GM18498 (cell line): ENCODE measurements around the gene BEGAIN.

ENCODE experiments used
- ATAC-seq: cut with Tn5 transposase; IDR thresholded peaks from one replicate; pipeline ENCODE4 v1.9.1; 2021; ENCODE audit warnings: mild to moderate bottlenecking, moderate library complexity; ENCODE audit not compliant: unreplicated experiment

Gene BEGAIN

DNA sequence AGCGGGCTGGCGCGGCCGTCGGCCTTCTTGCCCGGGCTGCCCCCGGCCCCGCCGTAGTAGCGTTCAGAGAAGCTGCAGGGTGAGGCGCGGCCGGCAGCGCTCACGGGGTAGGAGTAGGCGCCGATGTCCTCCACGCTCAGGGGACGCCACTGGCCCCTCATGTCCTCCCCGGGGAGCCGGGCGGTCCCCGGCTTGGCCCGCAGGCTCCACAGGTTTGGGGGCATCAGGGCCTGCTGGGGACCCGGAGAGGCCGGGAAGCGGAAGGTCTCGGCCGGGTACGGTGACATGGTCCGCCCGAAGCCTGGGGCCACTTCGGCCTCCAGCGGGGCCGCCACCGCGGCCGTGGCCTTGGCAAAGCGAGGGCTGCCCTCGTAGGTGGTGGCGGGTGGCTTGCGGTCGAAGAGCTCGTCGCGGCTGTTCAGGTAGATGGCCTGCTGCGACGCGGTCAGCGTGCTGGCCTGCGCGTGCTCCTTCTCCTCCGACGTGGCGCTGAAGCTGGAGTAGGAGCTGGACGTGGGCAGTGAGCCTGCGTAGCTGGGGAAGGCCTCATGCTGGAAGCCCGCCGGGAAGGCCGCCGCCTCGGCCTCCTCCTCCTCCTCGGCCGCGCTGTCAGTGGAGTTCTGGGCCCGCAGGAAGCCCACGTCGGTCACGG is 48.7 kb downstream of the BEGAIN start:
- no peak for ATAC-seq

GRCh38 chr14:100537446-100538350 is 49.5 kb downstream of the BEGAIN start:
- ATAC-seq, result no peak

- ATAC-seq, result no peak
These were observed 50.3 kb downstream of the BEGAIN start for GRCh38 chr14:100536721-100537445.

GRCh38 chr14:100536121-100536510 is 51.1 kb downstream of the BEGAIN start:
- no peak for ATAC-seq

DNA sequence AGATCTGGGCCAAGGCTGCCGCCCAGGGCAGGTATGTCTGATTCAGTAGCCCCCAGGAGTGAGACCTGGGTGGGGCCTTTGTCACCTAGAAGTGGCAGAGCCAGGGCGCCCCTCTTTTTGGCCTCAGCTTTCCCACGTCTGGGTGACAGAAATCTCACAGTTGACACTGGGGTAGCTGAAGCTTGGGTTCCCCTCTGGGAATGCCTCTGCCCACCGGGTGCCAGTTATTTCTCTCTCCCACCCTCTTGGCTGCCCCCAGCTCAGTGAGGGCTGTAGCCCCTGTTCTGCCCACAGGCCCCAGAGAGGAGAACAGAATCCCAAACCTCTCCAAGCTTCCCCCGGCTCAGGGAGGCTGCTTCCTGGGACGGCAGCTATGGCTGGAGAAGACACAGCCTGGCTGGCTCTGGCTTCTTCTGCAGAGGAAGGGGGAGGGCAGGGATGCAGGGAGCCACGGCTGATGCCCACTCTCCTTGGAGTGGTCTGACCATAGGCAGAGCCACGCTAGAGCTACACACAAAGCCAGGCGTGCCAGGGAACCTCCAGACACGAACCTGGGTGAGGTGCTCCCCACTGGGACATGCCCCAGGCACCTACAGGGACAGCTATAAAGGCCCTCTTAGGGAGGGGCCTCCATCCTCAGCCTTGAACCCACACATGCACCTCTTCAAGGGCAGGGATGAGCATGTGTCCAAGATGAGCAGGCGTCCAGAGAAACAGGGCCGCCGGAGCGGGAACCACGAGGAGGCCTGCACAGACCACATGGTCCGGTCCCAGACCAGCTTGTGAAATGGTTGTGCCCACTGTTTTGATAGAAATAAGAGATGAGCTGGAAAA is 51.7 kb downstream of the BEGAIN start:
- no peak for ATAC-seq

DNA sequence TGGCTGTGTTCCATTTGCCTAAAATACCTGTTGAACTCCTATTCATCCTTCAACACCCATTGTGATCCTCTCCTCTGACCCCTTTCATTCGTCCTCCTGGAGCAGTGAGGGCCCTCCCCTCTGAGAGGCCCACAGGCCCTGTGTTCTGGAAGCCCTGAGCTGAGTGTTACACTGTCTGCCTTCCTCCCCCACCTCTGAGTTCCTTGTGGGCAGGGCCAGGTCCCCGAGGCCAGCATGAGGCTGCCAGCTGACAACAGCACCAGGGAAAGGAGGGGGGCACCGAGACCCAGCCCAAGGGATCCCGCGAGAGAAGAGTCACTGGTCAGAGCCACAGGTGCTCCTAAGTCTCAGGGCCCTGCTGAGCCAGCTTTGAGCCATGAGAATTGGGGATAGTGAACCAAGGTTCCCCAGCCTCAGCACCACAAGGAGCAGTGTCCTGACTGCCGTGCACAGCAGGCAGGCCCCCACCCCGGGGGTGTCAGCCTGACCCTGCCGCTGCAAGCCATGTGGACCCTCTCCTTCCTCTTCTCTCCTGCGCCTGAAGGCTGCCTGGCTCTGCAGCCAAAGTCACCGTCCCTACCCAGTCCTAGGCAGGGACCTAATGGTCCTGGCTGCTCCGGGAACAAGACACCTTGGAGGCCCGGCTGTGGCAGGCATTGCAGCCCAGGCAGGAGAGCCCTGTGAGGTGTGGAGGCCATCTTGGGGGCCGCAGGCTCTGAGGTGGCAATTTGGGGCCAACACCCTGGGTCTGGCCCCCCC is 52.5 kb downstream of the BEGAIN start:
- no peak for ATAC-seq

- no peak for ATAC-seq
These were observed 53.3 kb downstream of the BEGAIN start for GRCh38 chr14:100533656-100534485.

GRCh38 chr14:100532906-100533655 is 54.1 kb downstream of the BEGAIN start:
- ATAC-seq, result no peak

- no peak for ATAC-seq
These were observed 54.9 kb downstream of the BEGAIN start for GRCh38 chr14:100532154-100532861.

DNA sequence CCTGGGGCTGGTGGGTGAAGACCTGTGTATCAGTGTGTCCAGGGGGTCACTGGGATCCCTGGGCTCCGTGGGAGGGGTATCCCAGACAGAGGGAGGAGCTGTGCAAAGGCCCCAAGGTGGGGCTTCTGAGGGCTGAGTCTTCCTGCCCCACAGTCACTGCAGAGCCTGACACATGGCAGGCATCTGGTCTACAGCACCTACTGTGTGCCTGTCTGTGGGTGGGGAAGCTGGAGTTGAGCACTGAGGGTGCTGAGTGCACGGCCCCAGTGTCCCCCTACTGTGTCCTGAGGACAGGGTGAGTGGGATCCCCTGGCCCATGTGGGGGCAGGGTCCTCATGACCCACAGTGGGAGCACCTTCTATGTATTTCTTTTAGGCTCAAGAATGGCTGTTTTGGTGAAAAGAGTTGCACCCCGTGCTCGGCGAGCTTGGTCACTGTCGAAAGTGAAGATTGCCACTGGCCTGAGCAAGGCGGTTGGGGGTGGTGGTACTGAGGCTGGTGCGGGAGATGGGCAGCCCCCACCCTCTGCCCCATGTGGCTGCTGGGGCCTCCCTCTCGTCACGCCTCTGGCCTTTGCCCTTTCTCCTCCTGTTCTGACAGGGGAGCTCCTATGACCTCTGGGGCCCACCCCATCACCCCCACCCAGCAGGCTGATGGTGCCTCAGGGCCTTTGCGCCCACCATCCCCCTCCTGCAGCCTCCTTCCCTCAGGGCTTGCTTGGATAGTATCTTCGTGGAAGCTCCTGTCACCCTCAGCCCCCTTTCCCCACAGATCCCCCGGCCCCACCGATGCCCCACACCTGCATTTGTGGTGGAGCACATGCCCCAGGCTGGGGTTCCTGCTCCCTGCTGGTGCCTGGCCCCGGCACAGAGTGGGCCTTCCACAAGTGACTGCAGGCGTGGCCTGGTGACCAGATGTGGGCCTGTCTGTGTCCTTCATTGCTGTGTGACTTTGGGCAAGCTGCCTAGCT is 55.8 kb downstream of the BEGAIN start:
- ATAC-seq, result no peak

- ATAC-seq, result no peak
These were observed 56.7 kb downstream of the BEGAIN start for GRCh38 chr14:100530270-100531072.

GRCh38 chr14:100529561-100530031 is 57.6 kb downstream of the BEGAIN start:
- no peak for ATAC-seq

DNA sequence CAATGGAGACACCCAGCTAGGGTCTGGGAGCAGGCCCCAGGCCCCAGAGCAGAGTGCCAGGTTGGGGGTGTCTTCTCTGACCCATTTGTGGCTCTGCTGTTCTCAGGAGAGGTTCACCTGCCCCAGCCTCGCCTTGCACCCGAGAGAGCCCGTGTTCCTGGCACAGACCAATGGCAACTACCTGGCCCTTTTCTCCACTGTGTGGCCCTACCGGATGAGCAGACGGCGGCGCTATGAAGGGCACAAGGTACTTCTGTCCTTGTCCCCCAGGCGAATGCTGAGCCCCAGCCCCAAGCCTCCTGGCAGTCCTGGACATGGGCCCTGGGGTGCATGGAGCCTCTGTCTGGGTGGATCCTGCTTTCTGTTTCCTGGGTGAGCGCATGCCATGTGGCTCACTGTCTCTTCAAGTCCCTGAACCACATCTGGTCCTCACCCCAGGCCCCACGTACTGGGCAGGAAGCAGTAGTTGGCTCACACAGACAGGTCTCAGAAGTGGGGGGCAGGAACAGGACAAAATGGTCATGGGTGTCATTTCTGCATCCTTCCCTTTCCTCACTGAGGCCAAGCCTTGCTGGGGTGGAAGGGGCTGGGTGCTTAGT is 58.2 kb downstream of the BEGAIN start:
- ATAC-seq, result no peak

DNA sequence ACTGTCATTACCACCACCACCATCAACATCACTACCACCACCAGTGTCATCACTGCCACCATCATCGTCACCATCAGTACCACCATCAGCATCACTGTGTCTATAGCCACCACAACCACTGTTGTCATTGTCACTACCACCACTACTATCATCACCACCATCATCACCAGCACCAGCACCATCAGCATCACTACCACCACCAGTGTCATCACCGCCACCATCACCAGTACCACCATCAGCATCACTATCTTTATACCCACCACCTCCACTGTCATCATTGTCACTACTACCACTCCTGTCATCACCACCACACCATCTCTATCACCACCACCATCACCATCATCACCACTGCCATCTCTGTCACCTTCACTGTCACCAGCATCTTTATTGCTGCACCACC is 60.6 kb downstream of the BEGAIN start:
- no peak for ATAC-seq

DNA sequence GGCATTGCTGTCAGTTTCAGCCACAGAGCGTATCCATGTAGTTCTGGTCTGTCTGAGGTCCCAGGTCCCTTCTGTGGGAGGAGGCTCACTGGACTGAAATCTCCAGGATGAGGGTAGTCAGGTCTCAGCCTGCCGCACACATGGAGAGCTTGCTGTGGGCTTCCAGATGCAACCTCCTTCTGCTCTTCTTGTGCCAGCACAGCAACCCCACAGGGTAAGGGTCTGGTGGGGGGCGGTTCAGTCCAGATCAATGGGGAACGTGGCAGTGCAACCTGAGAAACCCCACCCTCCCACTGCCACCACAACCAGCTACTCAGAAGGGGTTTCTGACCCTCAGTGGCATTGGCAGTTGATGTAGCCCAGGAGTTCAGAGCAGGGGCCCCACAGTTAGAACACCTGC is 61.2 kb downstream of the BEGAIN start:
- no peak for ATAC-seq
